ENCODE results near the gene CAMKK2.
A peak's percentile ranks its signal among the peaks of the same experiment; 100 is the strongest.
"Not testable (repeated sequence)": the region's sequence is repeated elsewhere in the genome, so short reads cannot be mapped to it uniquely, and the experiment has no call there.

The CAMKK2 gene

GRCh38 chr12:121224591-121224990 lies 71.9 kb downstream of the CAMKK2 start:
- no peak for DNase-seq (ENCODE audit: low read depth in 2 of 2)

- no peak for DNase-seq (ENCODE audit: low read depth in 2 of 2)
These were observed 72.9 kb downstream of the CAMKK2 start for GRCh38 chr12:121223292-121224285.

- no peak for DNase-seq (ENCODE audit: low read depth in 2 of 2)
These were observed 73.7 kb downstream of the CAMKK2 start for GRCh38 chr12:121222847-121223246.

- DNase-seq (ENCODE audit: low read depth in 2 of 2) = no peak
These were observed 77.0 kb downstream of the CAMKK2 start for GRCh38 chr12:121219353-121219986.

GRCh38 chr12:121218588-121219352 lies 77.7 kb downstream of the CAMKK2 start:
- DNase-seq (ENCODE audit: low read depth in 2 of 2) = no peak

- no peak for DNase-seq (ENCODE audit: low read depth in 2 of 2)
These were observed 78.7 kb downstream of the CAMKK2 start for GRCh38 chr12:121217761-121218160.

GRCh38 chr12:121217063-121217462 lies 79.4 kb downstream of the CAMKK2 start:
- no peak for DNase-seq (ENCODE audit: low read depth in 2 of 2)

- DNase-seq (ENCODE audit: low read depth in 2 of 2) = no peak
These were observed 80.4 kb downstream of the CAMKK2 start for GRCh38 chr12:121216102-121216501.

- no peak for DNase-seq (ENCODE audit: low read depth in 2 of 2)
These were observed 81.4 kb downstream of the CAMKK2 start for GRCh38 chr12:121214855-121215745.

- DNase-seq (ENCODE audit: low read depth in 2 of 2) = no peak
These were observed 82.2 kb downstream of the CAMKK2 start for GRCh38 chr12:121214166-121214777.

GRCh38 chr12:121212875-121213274 lies 83.6 kb downstream of the CAMKK2 start:
- no peak for DNase-seq (ENCODE audit: low read depth in 2 of 2)

- peak; percentile 69 to 86 for DNase-seq (ENCODE audit: low read depth in 2 of 2)
These were observed 86.6 kb downstream of the CAMKK2 start, which contains the start of gene P2RX4 for GRCh38 chr12:121209624-121210572. Gene P2RX4, plus strand, starts transcription at chr12:121210129. Its CDS starts 36 bp downstream, at chr12:121210165.

- DNase-seq (ENCODE audit: low read depth in 2 of 2) = no peak
These were observed 87.3 kb downstream of the CAMKK2 start for GRCh38 chr12:121209221-121209620.

- not testable (repeated sequence) for DNase-seq (ENCODE audit: low read depth in 2 of 2)
These were observed 87.9 kb downstream of the CAMKK2 start for GRCh38 chr12:121208571-121208970.

GRCh38 chr12:121205491-121205890 lies 91.0 kb downstream of the CAMKK2 start:
- DNase-seq (ENCODE audit: low read depth in 2 of 2) = no peak

GRCh38 chr12:121203482-121203881 lies 93.0 kb downstream of the CAMKK2 start:
- DNase-seq (ENCODE audit: low read depth in 2 of 2) = no peak

- DNase-seq (ENCODE audit: low read depth in 2 of 2) = no peak
These were observed 93.8 kb downstream of the CAMKK2 start for GRCh38 chr12:121202407-121203355.

- DNase-seq (ENCODE audit: low read depth in 2 of 2) = not testable (repeated sequence)
These were observed 95.4 kb downstream of the CAMKK2 start for GRCh38 chr12:121201140-121201539.

All from stimulated activated CD4-positive, alpha-beta T cell treated with anti-CD3 and anti-CD28 coated beads, Interleukin-12 subunit alpha, Interleukin-12 subunit beta, amount 100 ng/mL, for 24 hours (primary cell).